Measurements from ENCODE around the gene MCOLN1. TPM values are rescaled to one million over a fixed set of nuclear protein-coding genes. Genes with fewer than 3 reads are reported as not detected.

Gene MCOLN1
- polyA plus RNA-seq, 1 experiment = 12.8 TPM

DNA sequence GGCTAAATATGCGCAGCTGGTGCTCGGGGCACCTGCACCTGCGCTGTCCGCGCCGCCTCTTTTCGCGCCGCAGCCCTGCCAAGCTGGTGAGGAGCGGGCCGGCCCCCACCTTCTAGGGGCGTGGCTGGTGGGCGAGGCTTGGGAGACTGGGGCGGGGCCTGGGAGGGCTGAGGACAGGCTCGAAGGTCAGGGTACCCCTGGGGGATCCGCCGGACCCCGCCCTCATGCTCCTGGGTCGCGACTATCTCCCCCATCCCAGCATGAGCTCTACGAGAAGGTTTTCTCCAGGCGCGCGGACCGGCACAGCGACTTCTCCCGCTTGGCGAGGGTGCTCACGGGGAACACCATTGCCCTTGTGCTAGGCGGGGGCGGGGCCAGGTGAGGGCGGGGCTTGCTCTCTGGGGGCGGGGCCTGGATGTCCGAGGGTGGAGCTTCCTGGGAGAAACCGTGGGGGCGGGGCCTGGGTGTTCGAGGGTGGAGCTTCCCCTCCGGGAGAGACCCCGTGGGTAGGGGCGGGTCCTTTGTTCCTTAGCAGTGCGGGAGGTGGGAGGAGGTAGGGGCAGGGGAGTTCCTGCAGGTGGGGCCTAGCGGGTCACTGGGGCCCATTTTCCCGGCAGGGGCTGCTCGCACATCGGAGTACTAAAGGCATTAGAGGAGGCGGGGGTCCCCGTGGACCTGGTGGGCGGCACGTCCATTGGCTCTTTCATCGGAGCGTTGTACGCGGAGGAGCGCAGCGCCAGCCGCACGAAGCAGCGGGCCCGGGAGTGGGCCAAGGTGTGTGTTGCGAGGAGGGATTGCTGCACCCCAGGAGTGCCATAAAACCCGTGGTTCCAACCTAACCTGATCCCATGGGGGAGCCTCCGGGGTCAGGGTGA, 32.8 kb downstream of the MCOLN1 start:
- no peaks in the 10 kb centered on the region for H3K27me3 ChIP-seq (ENCODE audit: control insufficient read depth, insufficient read depth, low read length)
- no peak overlapping the region for H3K27ac ChIP-seq (ENCODE audit: low read depth, low read length)
- H3K9me3 ChIP-seq (ENCODE audit: control insufficient read depth, insufficient read depth, low read length) = peaks cover 25% of the 10 kb centered on the region; the same call in 1 of the 2 replicates
- TF ChIP-seq, protein P1, sequence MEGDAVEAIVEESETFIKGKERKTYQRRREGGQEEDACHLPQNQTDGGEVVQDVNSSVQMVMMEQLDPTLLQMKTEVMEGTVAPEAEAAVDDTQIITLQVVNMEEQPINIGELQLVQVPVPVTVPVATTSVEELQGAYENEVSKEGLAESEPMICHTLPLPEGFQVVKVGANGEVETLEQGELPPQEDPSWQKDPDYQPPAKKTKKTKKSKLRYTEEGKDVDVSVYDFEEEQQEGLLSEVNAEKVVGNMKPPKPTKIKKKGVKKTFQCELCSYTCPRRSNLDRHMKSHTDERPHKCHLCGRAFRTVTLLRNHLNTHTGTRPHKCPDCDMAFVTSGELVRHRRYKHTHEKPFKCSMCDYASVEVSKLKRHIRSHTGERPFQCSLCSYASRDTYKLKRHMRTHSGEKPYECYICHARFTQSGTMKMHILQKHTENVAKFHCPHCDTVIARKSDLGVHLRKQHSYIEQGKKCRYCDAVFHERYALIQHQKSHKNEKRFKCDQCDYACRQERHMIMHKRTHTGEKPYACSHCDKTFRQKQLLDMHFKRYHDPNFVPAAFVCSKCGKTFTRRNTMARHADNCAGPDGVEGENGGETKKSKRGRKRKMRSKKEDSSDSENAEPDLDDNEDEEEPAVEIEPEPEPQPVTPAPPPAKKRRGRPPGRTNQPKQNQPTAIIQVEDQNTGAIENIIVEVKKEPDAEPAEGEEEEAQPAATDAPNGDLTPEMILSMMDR (IDR thresholded peaks at IDR 0.05; ENCODE audit: low read depth, low read length) = no peak
- CTCF ChIA-PET = interaction anchor here (1.0 kb wide), 1 partner anchor 201 kb away, joined by 3 read pairs; no protein-coding TSS in a partner anchor
- H3K4me3 ChIP-seq (ENCODE audit: low read depth, low read length) = no peak overlapping the region
- POLR2A ChIA-PET = no interaction called here
- no peak for DNase-seq (ENCODE audit: low read depth, low spot score)

DNA sequence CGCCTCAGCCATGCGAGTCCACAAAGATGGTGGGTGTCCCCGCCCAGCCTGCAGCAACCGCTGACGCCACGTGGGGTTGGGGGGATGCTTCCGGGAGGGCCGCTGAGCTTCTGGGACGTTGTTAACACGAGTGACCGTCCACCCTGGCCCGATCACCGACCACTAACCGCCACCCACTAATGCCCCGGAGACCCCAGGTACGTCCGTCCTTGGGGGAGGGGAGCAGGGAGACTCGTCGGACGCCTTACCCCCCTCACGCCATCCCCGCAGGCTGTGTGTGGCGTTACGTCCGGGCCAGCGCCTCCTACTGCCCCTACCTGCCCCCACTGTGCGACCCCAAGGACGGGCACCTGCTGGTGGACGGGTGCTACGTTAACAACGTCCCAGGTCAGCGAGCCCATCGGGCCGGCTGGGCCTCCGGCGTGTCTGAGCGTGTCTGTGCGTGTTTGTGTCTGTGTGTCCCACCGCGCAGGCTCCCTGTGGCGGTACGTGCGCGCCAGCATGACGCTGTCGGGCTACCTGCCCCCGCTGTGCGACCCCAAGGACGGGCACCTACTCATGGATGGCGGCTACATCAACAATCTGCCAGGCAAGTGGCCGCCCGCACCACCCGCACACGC, 34.4 kb downstream of the MCOLN1 start:
- TF ChIP-seq, protein P1 (IDR thresholded peaks at IDR 0.05; ENCODE audit: low read depth, low read length) = no peak
- Histone ChIP-seq H3K9me3 (ENCODE audit: control insufficient read depth, insufficient read depth, low read length) (peaks cover 21% of the 10 kb centered on the region; the same call in 1 of the 2 replicates), H3K4me3 (ENCODE audit: low read depth, low read length) (no peak overlapping the region), H3K27me3 (ENCODE audit: control insufficient read depth, insufficient read depth, low read length) (no peaks in the 10 kb centered on the region), H3K27ac (ENCODE audit: low read depth, low read length) (no peak overlapping the region)
- ChIA-PET CTCF (no interaction called here), POLR2A (no interaction called here)
- DNase-seq (ENCODE audit: low read depth, low spot score) = no peak

DNA sequence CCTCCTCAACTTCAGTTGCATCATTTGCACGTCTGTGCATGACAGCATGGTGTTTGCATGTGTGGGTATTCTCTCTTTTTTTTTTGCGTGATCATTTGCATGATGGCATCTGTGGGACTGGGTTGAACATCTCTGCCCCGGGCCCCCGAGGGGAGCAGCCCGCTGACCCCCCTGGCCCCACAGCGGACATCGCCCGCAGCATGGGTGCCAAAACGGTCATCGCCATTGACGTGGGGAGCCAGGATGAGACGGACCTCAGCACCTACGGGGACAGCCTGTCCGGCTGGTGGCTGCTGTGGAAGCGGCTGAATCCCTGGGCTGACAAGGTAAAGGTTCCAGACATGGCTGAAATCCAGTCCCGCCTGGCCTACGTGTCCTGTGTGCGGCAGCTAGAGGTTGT, 36.2 kb downstream of the MCOLN1 start:
- ChIA-PET POLR2A (no interaction called here), CTCF (interaction anchor here (2.8 kb wide), 1 partner anchor 10 kb away, joined by 21 read pairs; no protein-coding TSS in a partner anchor)
- no peak for DNase-seq (ENCODE audit: low read depth, low spot score)
- Histone ChIP-seq H3K4me3 (ENCODE audit: low read depth, low read length) (no peak overlapping the region), H3K27ac (ENCODE audit: low read depth, low read length) (no peak overlapping the region), H3K9me3 (ENCODE audit: control insufficient read depth, insufficient read depth, low read length) (peaks cover 21% of the 10 kb centered on the region; the same call in 1 of the 2 replicates), H3K27me3 (ENCODE audit: control insufficient read depth, insufficient read depth, low read length) (no peaks in the 10 kb centered on the region)
- TF ChIP-seq, protein P1 (IDR thresholded peaks at IDR 0.05; ENCODE audit: low read depth, low read length) = no peak

GRCh38 chr19:7559102-7559501, 36.7 kb downstream of the MCOLN1 start:
- CTCF ChIA-PET = interaction anchor here (1.2 to 2.8 kb wide), 2 partner anchors 9 to 122 kb away, joined by 4 to 21 read pairs; partner anchors contain the start of gene TRAPPC5

More at GRCh38 chr19:7559102-7559501, 36.7 kb downstream of the MCOLN1 start:
- Histone ChIP-seq H3K9me3 (ENCODE audit: control insufficient read depth, insufficient read depth, low read length) (peaks cover 21% of the 10 kb centered on the region; the same call in 1 of the 2 replicates), H3K27me3 (ENCODE audit: control insufficient read depth, insufficient read depth, low read length) (no peaks in the 10 kb centered on the region), H3K4me3 (ENCODE audit: low read depth, low read length) (no peak overlapping the region), H3K27ac (ENCODE audit: low read depth, low read length) (no peak overlapping the region)
- POLR2A ChIA-PET = no interaction called here
- TF ChIP-seq, protein P1 (IDR thresholded peaks at IDR 0.05; ENCODE audit: low read depth, low read length) = no peak
- no peak for DNase-seq (ENCODE audit: low read depth, low spot score)
